Upper lobe of right lung (tissue), 1 donor: ENCODE data around the gene PDILT. TPM values are rescaled to one million over a fixed set of nuclear protein-coding genes. Genes with fewer than 3 reads are reported as not detected.

Source experiments
- total RNA-seq: library from RNA; stranded (reverse); fragmentation: NEBNext Ultra II Directional; extraction: Animal tissue kit (Norgen Biotek cat#: 25700); gene quantifications from one replicate; pipeline ENCODE4 v1.2.1, GENCODE V29; 2021
- donor health status: DM: no; HTN: yes; CAD: no; lungs with severe emphysema.

PDILT gene
- total RNA-seq, 1 donor from 2014 or later: not detected

Other genes with a start within 250 kb of the PDILT start
- gene GP2, start 77.2 kb downstream of the PDILT start, total RNA-seq: not detected
- not detected for gene UMOD, start 52.0 kb downstream of the PDILT start, total RNA-seq
- 4.5 TPM for gene ACSM5, start 4.8 kb upstream of the PDILT start, total RNA-seq
- not detected for gene ACSM2A, start 46.8 kb upstream of the PDILT start, total RNA-seq
- gene ACSM2B, start 171.6 kb upstream of the PDILT start, total RNA-seq: not detected